Effector memory CD4-positive, alpha-beta T cell (primary cell): ENCODE data around the gene ACTRT3.
"Not testable (repeated sequence)": the region's sequence is repeated elsewhere in the genome, so short reads cannot be mapped to it uniquely, and the experiment has no call there.

Source experiments
- DNase-seq, 3 donors: peaks; one replicate each; pipeline ENCODE4 v3.0.0-alpha.2; 2020
- H3K27ac ChIP-seq: 2 replicates; pipeline ENCODE4 v1.7.0; 2013; ENCODE audit warnings: mild to moderate bottlenecking, low read length, moderate library complexity; ENCODE audit not compliant: insufficient read depth, poor library complexity, severe bottlenecking
- H3K27me3 ChIP-seq: replicated peaks from 2 replicates; pipeline ENCODE4 v1.7.0; 2013; ENCODE audit warnings: mild to moderate bottlenecking, low read length; ENCODE audit not compliant: insufficient read depth, control insufficient read depth, poor library complexity, severe bottlenecking
- H3K36me3 ChIP-seq: 2 replicates; pipeline ENCODE4 v1.7.0; 2013; ENCODE audit warnings: mild to moderate bottlenecking, low read length, moderate library complexity; ENCODE audit not compliant: control insufficient read depth, insufficient read depth
- H3K4me1 ChIP-seq: 2 replicates; pipeline ENCODE4 v1.7.0; 2013; ENCODE audit warnings: low read length, mild to moderate bottlenecking; ENCODE audit not compliant: control insufficient read depth, insufficient read depth, poor library complexity, severe bottlenecking
- H3K4me3 ChIP-seq: 2 replicates; pipeline ENCODE4 v1.7.0; 2013; ENCODE audit warnings: low read length, low read depth, mild to moderate bottlenecking; ENCODE audit not compliant: insufficient read depth, poor library complexity, severe bottlenecking
- H3K9me3 ChIP-seq: 2 replicates; pipeline ENCODE4 v1.7.0; 2013; ENCODE audit warnings: mild to moderate bottlenecking, low read length, moderate library complexity; ENCODE audit not compliant: control insufficient read depth

ACTRT3 gene

GRCh38 chr3:169754711-169755110 lies 14.7 kb downstream of the ACTRT3 start:
- no peaks in the 10 kb centered on the region for H3K9me3 ChIP-seq
- H3K4me3 ChIP-seq, result no peak overlapping the region
- no peak for DNase-seq
- H3K27ac ChIP-seq, result no peak overlapping the region
- peaks cover 14% of the 10 kb centered on the region for H3K4me1 ChIP-seq
- no peaks in the 10 kb centered on the region for H3K27me3 ChIP-seq
- no peaks in the 10 kb centered on the region for H3K36me3 ChIP-seq

- Histone ChIP-seq H3K9me3 (no peaks in the 10 kb centered on the region), H3K27ac (no peak overlapping the region), H3K4me3 (no peak overlapping the region), H3K4me1 (no peaks in the 10 kb centered on the region), H3K36me3 (no peaks in the 10 kb centered on the region), H3K27me3 (no peaks in the 10 kb centered on the region)
- DNase-seq, result no peak
Measured at GRCh38 chr3:169751875-169752274, 17.5 kb downstream of the ACTRT3 start.

- DNase-seq, result no peak
- H3K4me3 ChIP-seq, result no peak overlapping the region
- no peaks in the 10 kb centered on the region for H3K4me1 ChIP-seq
- no peaks in the 10 kb centered on the region for H3K27me3 ChIP-seq
- H3K9me3 ChIP-seq, result no peaks in the 10 kb centered on the region
- H3K27ac ChIP-seq, result no peak overlapping the region
- no peaks in the 10 kb centered on the region for H3K36me3 ChIP-seq
Measured at GRCh38 chr3:169750665-169751064, 18.7 kb downstream of the ACTRT3 start.

- Histone ChIP-seq H3K27ac (no peak overlapping the region), H3K4me1 (no peaks in the 10 kb centered on the region), H3K36me3 (no peaks in the 10 kb centered on the region), H3K9me3 (no peaks in the 10 kb centered on the region), H3K27me3 (no peaks in the 10 kb centered on the region), H3K4me3 (no peak overlapping the region)
- DNase-seq, result no peak
Measured at GRCh38 chr3:169748670-169749069, 20.7 kb downstream of the ACTRT3 start.

GRCh38 chr3:169746924-169747323 lies 22.4 kb downstream of the ACTRT3 start:
- Histone ChIP-seq H3K27me3 (no peaks in the 10 kb centered on the region), H3K4me3 (no peak overlapping the region), H3K9me3 (no peaks in the 10 kb centered on the region), H3K4me1 (no peaks in the 10 kb centered on the region), H3K36me3 (no peaks in the 10 kb centered on the region), H3K27ac (no peak overlapping the region)
- DNase-seq, result no peak

- Histone ChIP-seq H3K4me3 (no peak overlapping the region), H3K9me3 (no peaks in the 10 kb centered on the region), H3K27me3 (no peaks in the 10 kb centered on the region), H3K4me1 (no peaks in the 10 kb centered on the region), H3K36me3 (no peaks in the 10 kb centered on the region), H3K27ac (no peak overlapping the region)
- DNase-seq, result no peak
Measured at GRCh38 chr3:169744366-169745054, 24.9 kb downstream of the ACTRT3 start.

GRCh38 chr3:169739067-169739466 lies 30.3 kb downstream of the ACTRT3 start:
- no peaks in the 10 kb centered on the region for H3K9me3 ChIP-seq
- H3K36me3 ChIP-seq, result no peaks in the 10 kb centered on the region
- H3K4me3 ChIP-seq, result no peak overlapping the region
- no peak overlapping the region for H3K27ac ChIP-seq
- no peak for DNase-seq
- H3K27me3 ChIP-seq, result no peaks in the 10 kb centered on the region
- H3K4me1 ChIP-seq, result no peaks in the 10 kb centered on the region

- DNase-seq, H3K36me3 ChIP-seq, H3K4me1 ChIP-seq, H3K27ac ChIP-seq, H3K4me3 ChIP-seq, H3K27me3 ChIP-seq, H3K9me3 ChIP-seq: not testable (repeated sequence)
Measured at GRCh38 chr3:169731857-169732256, 37.5 kb downstream of the ACTRT3 start.

GRCh38 chr3:169722724-169723123 lies 46.6 kb downstream of the ACTRT3 start:
- H3K27me3 ChIP-seq, result peaks cover 4% of the 10 kb centered on the region
- DNase-seq, result no peak
- H3K36me3 ChIP-seq, result no peaks in the 10 kb centered on the region
- no peak overlapping the region for H3K4me3 ChIP-seq
- H3K27ac ChIP-seq, result no peak overlapping the region
- H3K9me3 ChIP-seq, result no peaks in the 10 kb centered on the region
- H3K4me1 ChIP-seq, result no peaks in the 10 kb centered on the region

- H3K4me1 ChIP-seq, H3K4me3 ChIP-seq, DNase-seq, H3K9me3 ChIP-seq, H3K36me3 ChIP-seq, H3K27me3 ChIP-seq, H3K27ac ChIP-seq: not testable (repeated sequence)
Measured at GRCh38 chr3:169718415-169718814, 50.9 kb downstream of the ACTRT3 start.
